Caco-2 (cell line): ENCODE data around the gene PPA1. TPM values are rescaled to one million over a fixed set of nuclear protein-coding genes. Genes with fewer than 3 reads are reported as not detected.
"Not testable (repeated sequence)": the region's sequence is repeated elsewhere in the genome, so short reads cannot be mapped to it uniquely, and the experiment has no call there.

ENCODE experiments used
- BruUV-seq: library from RNA; stranded (reverse); fragments of 400-500 nt; replicated peaks from 2 replicates; lab custom pipeline; 2021; lab: Mats Ljungman, UMichigan
- CTCF ChIA-PET: fragments of 300-600 bp; sonication (Branson Sonifier 250); formaldehyde crosslinking; loops from one replicate; lab custom pipeline; 2022; ENCODE audit warnings: antibody characterized with exemption; lab: Charles Lee
- POLR2A ChIA-PET: fragments of 300-600 bp; sonication (Branson Sonifier 250); formaldehyde crosslinking; loops from one replicate; lab custom pipeline; 2022; ENCODE audit warnings: antibody characterized with exemption; lab: Charles Lee
- DNase-seq, 2 experiments: peaks; one replicate each; pipeline versions ENCODE4 v3.0.0 to v3.0.0-alpha.2; 2020 to 2022
- H3K27me3 ChIP-seq: replicated peaks from 2 replicates; pipeline ENCODE4 v1.6.0; 2011; ENCODE audit warnings: low read length; ENCODE audit not compliant: control insufficient read depth, insufficient read depth
- H3K36me3 ChIP-seq: 2 replicates; pipeline ENCODE4 v1.5.1; 2011; ENCODE audit warnings: low read length; ENCODE audit not compliant: control insufficient read depth, insufficient read depth
- H3K4me1 ChIP-seq: fragments of 250-450 bp; sonication (Bioruptor Pico); 2 replicates; pipeline ENCODE4 v1.5.1; 2020; ENCODE audit warnings: mild to moderate bottlenecking
- H3K4me3 ChIP-seq: 2 replicates; pipeline ENCODE4 v1.5.1; 2011; ENCODE audit warnings: low read depth, mild to moderate bottlenecking, control low read depth, low read length
- H3K9me3 ChIP-seq: fragments of 250-450 bp; sonication (Bioruptor Pico); 2 replicates; pipeline ENCODE4 v1.5.1; 2020; ENCODE audit warnings: mild to moderate bottlenecking, moderate library complexity
- H3K27ac Mint-ChIP-seq: one replicate; pipeline ENCODE4 v1.8.0; 2022; ENCODE audit warnings: mixed read lengths; ENCODE audit not compliant: unreplicated experiment
- H3K27me3 Mint-ChIP-seq: one replicate; pipeline ENCODE4 v1.8.0; 2022; ENCODE audit warnings: mixed read lengths; ENCODE audit not compliant: insufficient read depth, unreplicated experiment
- H3K36me3 Mint-ChIP-seq: one replicate; pipeline ENCODE4 v1.8.0; 2022; ENCODE audit warnings: mild to moderate bottlenecking, mixed read lengths; ENCODE audit not compliant: insufficient read depth, unreplicated experiment
- H3K4me1 Mint-ChIP-seq: one replicate; pipeline ENCODE4 v1.8.0; 2022; ENCODE audit warnings: low read depth, mixed read lengths; ENCODE audit not compliant: unreplicated experiment
- H3K4me3 Mint-ChIP-seq: one replicate; pipeline ENCODE4 v1.8.0; 2022; ENCODE audit warnings: mild to moderate bottlenecking, moderate library complexity, mixed read lengths; ENCODE audit not compliant: unreplicated experiment
- H3K9me3 Mint-ChIP-seq: one replicate; pipeline ENCODE4 v1.8.0; 2022; ENCODE audit warnings: mixed read lengths; ENCODE audit not compliant: unreplicated experiment
- CTCF ChIP-seq, 2 experiments: fragments of 200-600 bp in 1 of 2; IDR thresholded peaks; 1 replicate in 1 of 2; 2 replicates in 1 of 2; pipeline versions ENCODE4 v1.5.1 to v1.8.0; 2011 to 2022; ENCODE audit warnings: antibody characterized with exemption in 1 of 2, control low read depth in 1 of 2, inconsistent platforms in 1 of 2, low read depth in 1 of 2, low read length in 1 of 2, mild to moderate bottlenecking in 1 of 2, moderate library complexity in 1 of 2; ENCODE audit not compliant: insufficient read depth in 1 of 2, severe bottlenecking in 1 of 2, unreplicated experiment in 1 of 2
- intact Hi-C: fragments of 100-400 bp; cut with micrococcal nuclease; formaldehyde crosslinking; loops from one replicate; pipeline ENCODE4 v1.10.0; 2022; ENCODE audit not compliant: unreplicated experiment
- total RNA-seq: library from RNA; stranded (reverse); gene quantifications from 2 replicates; pipeline ENCODE4 v1.2.3, GENCODE V29; 2022

The PPA1 gene
- total RNA-seq, 1 experiment from 2014 or later = 350 TPM

- no peak overlapping the region for H3K4me3 Mint-ChIP-seq
Observed at GRCh38 chr10:70260259-70260658, 27.0 kb upstream of the PPA1 start.

GRCh38 chr10:70258216-70258615 is 25.0 kb upstream of the PPA1 start:
- TF ChIP-seq CTCF (IDR thresholded peaks at IDR 0.05; ENCODE audit: insufficient read depth in 1 of 2, low read depth in 1 of 2, low read length in 1 of 2, severe bottlenecking in 1 of 2, unreplicated experiment in 1 of 2) = no peak
- CTCF ChIA-PET = interaction anchor here (0.9 to 4.1 kb wide), 5 partner anchors 12 to 901 kb away, joined by 3 to 17 read pairs (median 7); partner anchors contain the start of gene PPA1
- H3K4me1 ChIP-seq = peaks cover 24% of the 10 kb centered on the region
- H3K4me1 Mint-ChIP-seq = peaks cover 16% of the 10 kb centered on the region
- peaks cover 19% of the 10 kb centered on the region for H3K9me3 Mint-ChIP-seq
- POLR2A ChIA-PET = interaction anchor here (0.6 to 1.0 kb wide), 2 partner anchors 25 to 37 kb away, joined by 3 read pairs; no protein-coding TSS in a partner anchor
- no peaks in the 10 kb centered on the region for H3K27me3 ChIP-seq
- no TSS peak for BruUV-seq
- peaks cover 4% of the 10 kb centered on the region for H3K36me3 Mint-ChIP-seq
- peak in 1 of 2 experiments; percentile 17 for DNase-seq
- peaks cover 17% of the 10 kb centered on the region for H3K9me3 ChIP-seq
- H3K27me3 Mint-ChIP-seq = no peaks in the 10 kb centered on the region
- intact Hi-C loops = no loop called here
- H3K4me3 Mint-ChIP-seq = no peak overlapping the region
- no peak overlapping the region for H3K27ac Mint-ChIP-seq
- H3K4me3 ChIP-seq = no peak overlapping the region
- H3K36me3 ChIP-seq = no peaks in the 10 kb centered on the region

More at GRCh38 chr10:70260259-70260658, 27.0 kb upstream of the PPA1 start:
- ChIA-PET CTCF (interaction anchor here (0.6 to 4.1 kb wide), 4 partner anchors 38 to 104 kb away, joined by 3 to 17 read pairs (median 4); no protein-coding TSS in a partner anchor), POLR2A (no interaction called here)
- Histone ChIP-seq H3K4me1 (peaks cover 24% of the 10 kb centered on the region), H3K4me3 (no peak overlapping the region), H3K9me3 (peaks cover 17% of the 10 kb centered on the region), H3K27me3 (no peaks in the 10 kb centered on the region), H3K36me3 (no peaks in the 10 kb centered on the region)
- BruUV-seq = no TSS peak
- Mint-ChIP-seq H3K27me3 (no peaks in the 10 kb centered on the region), H3K36me3 (peaks cover 4% of the 10 kb centered on the region), H3K9me3 (peaks cover 19% of the 10 kb centered on the region), H3K27ac (no peak overlapping the region), H3K4me1 (peaks cover 16% of the 10 kb centered on the region)
- intact Hi-C loops = no loop called here
- no peak for TF ChIP-seq CTCF (IDR thresholded peaks at IDR 0.05; ENCODE audit: insufficient read depth in 1 of 2, low read depth in 1 of 2, low read length in 1 of 2, severe bottlenecking in 1 of 2, unreplicated experiment in 1 of 2)
- peak in 1 of 2 experiments; percentile 31 for DNase-seq

DNA sequence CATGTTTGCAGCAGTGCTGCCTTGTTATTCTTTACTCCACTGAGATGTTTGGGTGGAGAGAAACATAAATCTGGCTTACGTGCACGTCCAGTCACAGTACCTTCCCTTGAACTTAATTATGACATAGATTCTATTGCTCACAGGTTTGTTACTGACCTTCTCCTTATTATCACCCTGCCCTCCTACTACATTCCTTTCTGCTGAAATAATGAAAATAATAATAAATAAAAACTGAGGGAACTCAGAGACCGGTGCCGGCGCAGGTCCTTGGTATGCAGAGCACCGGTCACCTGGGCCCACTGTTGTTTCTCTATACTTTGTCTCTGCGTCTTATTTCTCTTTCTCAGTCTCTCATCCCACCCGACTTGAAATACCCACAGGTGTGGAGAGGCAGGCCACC is 24.6 kb upstream of the PPA1 start:
- H3K4me3 ChIP-seq, H3K27ac Mint-ChIP-seq, H3K36me3 Mint-ChIP-seq, POLR2A ChIA-PET, intact Hi-C loops, DNase-seq, H3K36me3 ChIP-seq, H3K27me3 ChIP-seq, H3K27me3 Mint-ChIP-seq, BruUV-seq, H3K4me3 Mint-ChIP-seq: not testable (repeated sequence)
- Histone ChIP-seq H3K4me1 (peaks cover 24% of the 10 kb centered on the region), H3K9me3 (peaks cover 17% of the 10 kb centered on the region)
- CTCF ChIA-PET = interaction anchor here (1.6 to 4.1 kb wide), 3 partner anchors 7 to 129 kb away, joined by 7 to 17 read pairs (median 9); no protein-coding TSS in a partner anchor
- H3K4me1 Mint-ChIP-seq = peaks cover 16% of the 10 kb centered on the region
- peaks cover 19% of the 10 kb centered on the region for H3K9me3 Mint-ChIP-seq
